Measurements from ENCODE around the gene PPP6C.

The PPP6C gene

DNA sequence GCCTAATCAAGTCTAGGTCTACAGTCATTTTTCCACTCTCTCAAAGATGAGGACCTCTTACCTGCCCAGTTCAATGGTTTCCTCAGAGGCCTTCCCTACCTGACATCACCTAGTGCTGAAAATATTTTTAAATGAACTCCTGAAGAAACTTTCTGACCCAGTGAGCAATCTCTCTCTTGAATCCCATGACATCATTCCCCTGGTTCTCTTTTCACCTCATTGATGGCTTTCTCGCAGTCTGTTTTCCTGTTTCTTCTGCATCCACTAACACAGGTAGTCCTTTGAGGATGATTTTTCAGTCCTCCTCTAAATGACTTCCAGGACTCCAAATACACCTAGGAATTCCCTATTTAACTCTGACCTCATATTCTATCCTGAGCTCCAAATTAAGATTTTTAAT lies 86.6 kb downstream of the PPP6C start:
- Histone ChIP-seq H3K27ac (ENCODE audit: low read length) (no peak overlapping the region), H3K36me3 (replicated peaks; ENCODE audit: low read depth, low read length) (no peaks in the 10 kb centered on the region), H3K79me2 (ENCODE audit: low read length) (no peaks in the 10 kb centered on the region), H3K4me1 (ENCODE audit: low read length) (no peaks in the 10 kb centered on the region), H2AFZ (ENCODE audit: low read depth, low read length) (no peak overlapping the region), H3K27me3 (ENCODE audit: low read depth, low read length) (no peaks in the 10 kb centered on the region), H3K9me3 (ENCODE audit: insufficient read depth, low read length) (no peaks in the 10 kb centered on the region), H3K4me2 (ENCODE audit: low read length) (no peak overlapping the region), H4K20me1 (ENCODE audit: insufficient read depth, low read length) (no peaks in the 10 kb centered on the region), H3K4me3 (ENCODE audit: low read length) (no peak overlapping the region), H3K9ac (ENCODE audit: low read length) (no peak overlapping the region)
- TF ChIP-seq EZH2phosphoT487 (IDR thresholded peaks at IDR 0.05; ENCODE audit: low read depth) (no peak), CTCF (IDR thresholded peaks at IDR 0.05; ENCODE audit: low read depth, low read length) (no peak)

GRCh38 chr9:125100822-125101221 lies 88.8 kb downstream of the PPP6C start:
- Histone ChIP-seq H3K79me2 (ENCODE audit: low read length) (no peaks in the 10 kb centered on the region), H3K27me3 (ENCODE audit: low read depth, low read length) (no peaks in the 10 kb centered on the region), H3K4me3 (ENCODE audit: low read length) (no peak overlapping the region), H3K36me3 (replicated peaks; ENCODE audit: low read depth, low read length) (peaks cover 3% of the 10 kb centered on the region), H2AFZ (ENCODE audit: low read depth, low read length) (no peak overlapping the region), H3K9me3 (ENCODE audit: insufficient read depth, low read length) (peaks cover 6% of the 10 kb centered on the region; the same call in 1 of the 2 replicates), H3K4me1 (ENCODE audit: low read length) (no peaks in the 10 kb centered on the region), H4K20me1 (ENCODE audit: insufficient read depth, low read length) (no peaks in the 10 kb centered on the region), H3K4me2 (ENCODE audit: low read length) (no peak overlapping the region), H3K9ac (ENCODE audit: low read length) (no peak overlapping the region), H3K27ac (ENCODE audit: low read length) (no peak overlapping the region)
- TF ChIP-seq EZH2phosphoT487 (IDR thresholded peaks at IDR 0.05; ENCODE audit: low read depth) = no peak
- TF ChIP-seq CTCF (IDR thresholded peaks at IDR 0.05; ENCODE audit: low read depth, low read length) = no peak

- no peaks in the 10 kb centered on the region for H3K4me1 ChIP-seq (ENCODE audit: low read length)
- no peak overlapping the region for H3K27ac ChIP-seq (ENCODE audit: low read length)
- H3K27me3 ChIP-seq (ENCODE audit: low read depth, low read length) = no peaks in the 10 kb centered on the region
- H3K36me3 ChIP-seq (replicated peaks; ENCODE audit: low read depth, low read length) = peaks cover 3% of the 10 kb centered on the region
- H3K4me2 ChIP-seq (ENCODE audit: low read length) = no peak overlapping the region
- no peaks in the 10 kb centered on the region for H4K20me1 ChIP-seq (ENCODE audit: insufficient read depth, low read length)
- H3K4me3 ChIP-seq (ENCODE audit: low read length) = no peak overlapping the region
- H3K9ac ChIP-seq (ENCODE audit: low read length) = no peak overlapping the region
- H3K9me3 ChIP-seq (ENCODE audit: insufficient read depth, low read length) = peaks cover 6% of the 10 kb centered on the region; the same call in 1 of the 2 replicates
- H2AFZ ChIP-seq (ENCODE audit: low read depth, low read length) = no peak overlapping the region
- H3K79me2 ChIP-seq (ENCODE audit: low read length) = no peaks in the 10 kb centered on the region
- TF ChIP-seq EZH2phosphoT487 (IDR thresholded peaks at IDR 0.05; ENCODE audit: low read depth) (no peak), CTCF (IDR thresholded peaks at IDR 0.05; ENCODE audit: low read depth, low read length) (no peak)
These were observed 89.8 kb downstream of the PPP6C start for GRCh38 chr9:125099816-125100215.
